ENCODE results near the gene ZC3H4. TPM values are rescaled to one million over a fixed set of nuclear protein-coding genes. Genes with fewer than 3 reads are reported as not detected.
A peak's percentile ranks its signal among the peaks of the same experiment; 100 is the strongest.

Gene ZC3H4
- total RNA-seq, 1 experiment from 2014 or later = 73.0 TPM

GRCh38 chr19:47047763-47048405, 65.7 kb downstream of the ZC3H4 start:
- no peaks in the 10 kb centered on the region for H3K9me3 Mint-ChIP-seq (ENCODE audit: low read depth, unreplicated experiment)
- intact Hi-C loops (cut with micrococcal nuclease; ENCODE audit: unreplicated experiment) = no loop called here
- TF ChIP-seq CTCF (IDR thresholded peaks at IDR 0.05; ENCODE audit: unreplicated experiment) = no peak

GRCh38 chr19:47047272-47047762, 66.3 kb downstream of the ZC3H4 start:
- intact Hi-C loops (cut with micrococcal nuclease; ENCODE audit: unreplicated experiment) = no loop called here
- Mint-ChIP-seq H3K36me3 (ENCODE audit: insufficient read depth, unreplicated experiment) (peaks cover 25% of the 10 kb centered on the region), H3K4me3 (ENCODE audit: low read depth, unreplicated experiment) (peak overlapping the region; percentile 93), H3K4me1 (ENCODE audit: low read depth, unreplicated experiment) (no peaks in the 10 kb centered on the region), H3K9me3 (ENCODE audit: low read depth, unreplicated experiment) (no peaks in the 10 kb centered on the region), H3K27me3 (ENCODE audit: unreplicated experiment) (peaks cover 11% of the 10 kb centered on the region), H3K27ac (ENCODE audit: unreplicated experiment) (peak overlapping the region; percentile 89)
- BruUV-seq (replicated peaks) = no TSS peak
- CTCF ChIA-PET = interaction anchor here (0.5 to 1.0 kb wide), 5 partner anchors 10 to 209 kb away, joined by 3 to 6 read pairs (median 5); partner anchors contain the start of gene CCDC9
- no peak for DNase-seq
- TF ChIP-seq CTCF (IDR thresholded peaks at IDR 0.05; ENCODE audit: unreplicated experiment) = no peak

More at GRCh38 chr19:47047763-47048405, 65.7 kb downstream of the ZC3H4 start:
- peaks cover 25% of the 10 kb centered on the region for H3K36me3 Mint-ChIP-seq (ENCODE audit: insufficient read depth, unreplicated experiment)
- H3K4me3 Mint-ChIP-seq (ENCODE audit: low read depth, unreplicated experiment) = peak overlapping the region; percentile 93
- H3K27me3 Mint-ChIP-seq (ENCODE audit: unreplicated experiment) = peaks cover 16% of the 10 kb centered on the region
- no peaks in the 10 kb centered on the region for H3K4me1 Mint-ChIP-seq (ENCODE audit: low read depth, unreplicated experiment)
- no TSS peak for BruUV-seq (replicated peaks)
- peak overlapping the region; percentile 89 for H3K27ac Mint-ChIP-seq (ENCODE audit: unreplicated experiment)
- peak; percentile 92 for DNase-seq
- CTCF ChIA-PET = interaction anchor here (0.5 to 1.2 kb wide), 9 partner anchors 9 to 209 kb away, joined by 3 to 10 read pairs (median 5); partner anchors contain the start of gene CCDC9

- Mint-ChIP-seq H3K9me3 (ENCODE audit: low read depth, unreplicated experiment) (no peaks in the 10 kb centered on the region), H3K4me1 (ENCODE audit: low read depth, unreplicated experiment) (no peaks in the 10 kb centered on the region), H3K4me3 (ENCODE audit: low read depth, unreplicated experiment) (no peak overlapping the region), H3K36me3 (ENCODE audit: insufficient read depth, unreplicated experiment) (peaks cover 29% of the 10 kb centered on the region), H3K27ac (ENCODE audit: unreplicated experiment) (no peak overlapping the region), H3K27me3 (ENCODE audit: unreplicated experiment) (no peaks in the 10 kb centered on the region)
- TF ChIP-seq CTCF (IDR thresholded peaks at IDR 0.05; ENCODE audit: unreplicated experiment) = no peak
- no peak for DNase-seq
- TSS peak; percentile 68 for BruUV-seq (replicated peaks)
- intact Hi-C loops (cut with micrococcal nuclease; ENCODE audit: unreplicated experiment) = no loop called here
- CTCF ChIA-PET = no interaction called here
Observed at GRCh38 chr19:47045867-47046470, 67.6 kb downstream of the ZC3H4 start.

- Mint-ChIP-seq H3K9me3 (ENCODE audit: low read depth, unreplicated experiment) (no peaks in the 10 kb centered on the region), H3K4me3 (ENCODE audit: low read depth, unreplicated experiment) (no peak overlapping the region), H3K27ac (ENCODE audit: unreplicated experiment) (no peak overlapping the region), H3K27me3 (ENCODE audit: unreplicated experiment) (no peaks in the 10 kb centered on the region), H3K4me1 (ENCODE audit: low read depth, unreplicated experiment) (no peaks in the 10 kb centered on the region), H3K36me3 (ENCODE audit: insufficient read depth, unreplicated experiment) (peaks cover 31% of the 10 kb centered on the region)
- no peak for TF ChIP-seq CTCF (IDR thresholded peaks at IDR 0.05; ENCODE audit: unreplicated experiment)
- no TSS peak for BruUV-seq (replicated peaks)
- no peak for DNase-seq
- CTCF ChIA-PET = no interaction called here
- intact Hi-C loops (cut with micrococcal nuclease; ENCODE audit: unreplicated experiment) = no loop called here
Observed at GRCh38 chr19:47044946-47045866, 68.4 kb downstream of the ZC3H4 start.
